NCI-H526 treated with DMSO at 0.1 percent for 48 hours (cell line): ENCODE results near the gene WDR20.
"Not testable (repeated sequence)": the region's sequence is repeated elsewhere in the genome, so short reads cannot be mapped to it uniquely, and the experiment has no call there.

Experiments used
- DNase-seq: peaks from one replicate; lab custom pipeline; 2025; lab: John Stamatoyannopoulos, UW

The WDR20 gene

GRCh38 chr14:102238766-102239165 lies 99.1 kb downstream of the WDR20 start:
- no peak for DNase-seq

DNA sequence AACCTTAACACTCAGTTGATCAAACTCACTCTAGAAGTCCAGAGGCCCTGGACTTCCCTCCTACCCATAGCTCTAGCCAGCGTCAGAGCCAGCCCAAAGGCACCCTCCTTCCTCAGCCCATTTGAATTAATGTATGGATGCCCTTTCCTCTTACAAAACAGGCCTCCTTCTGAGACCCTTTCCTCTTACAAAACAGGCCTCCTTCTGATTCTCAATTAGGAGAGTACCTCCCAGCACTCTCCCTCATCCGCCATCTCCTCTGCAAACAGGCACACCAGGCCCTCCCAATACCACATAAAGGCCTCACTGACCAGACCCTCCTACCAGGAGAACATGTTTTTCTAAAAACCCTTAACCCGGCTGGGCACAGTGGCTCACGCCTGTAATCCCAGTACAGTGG lies 99.5 kb downstream of the WDR20 start:
- DNase-seq = no peak

- DNase-seq = not testable (repeated sequence)
These were observed 100.8 kb downstream of the WDR20 start for GRCh38 chr14:102240481-102240880.

DNA sequence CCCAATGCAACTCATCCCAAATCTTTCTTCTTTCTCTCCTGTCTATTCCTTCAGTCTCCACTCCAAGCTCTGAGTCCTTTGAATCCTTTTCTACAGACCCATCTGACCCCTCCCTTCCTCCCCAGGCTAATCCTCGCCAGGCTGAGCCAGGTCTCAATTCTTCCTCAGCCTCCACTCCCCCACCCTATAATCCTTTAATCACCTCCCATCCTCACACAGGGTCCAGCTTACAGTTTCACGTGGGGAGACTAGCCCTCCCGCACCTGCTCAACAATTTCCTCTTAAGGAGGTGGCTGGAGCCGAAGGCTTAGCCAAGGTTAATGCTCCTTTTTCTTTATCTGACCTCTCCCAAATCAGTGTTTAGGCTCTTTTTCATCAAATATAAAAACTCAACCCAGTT lies 101.5 kb downstream of the WDR20 start:
- no peak for DNase-seq

- DNase-seq = not testable (repeated sequence)
These were observed 104.1 kb downstream of the WDR20 start for GRCh38 chr14:102243795-102244194.

- DNase-seq = no peak
These were observed 106.4 kb downstream of the WDR20 start for GRCh38 chr14:102246071-102246470.

- DNase-seq = no peak
These were observed 108.4 kb downstream of the WDR20 start for GRCh38 chr14:102248121-102248520.

GRCh38 chr14:102249041-102249440 lies 109.3 kb downstream of the WDR20 start:
- DNase-seq = no peak

- DNase-seq = no peak
These were observed 110.3 kb downstream of the WDR20 start for GRCh38 chr14:102249981-102250380.

GRCh38 chr14:102250636-102251035 lies 110.9 kb downstream of the WDR20 start:
- no peak for DNase-seq

GRCh38 chr14:102251161-102251560 lies 111.5 kb downstream of the WDR20 start:
- DNase-seq = no peak

GRCh38 chr14:102252834-102253801 lies 113.4 kb downstream of the WDR20 start:
- no peak for DNase-seq

DNA sequence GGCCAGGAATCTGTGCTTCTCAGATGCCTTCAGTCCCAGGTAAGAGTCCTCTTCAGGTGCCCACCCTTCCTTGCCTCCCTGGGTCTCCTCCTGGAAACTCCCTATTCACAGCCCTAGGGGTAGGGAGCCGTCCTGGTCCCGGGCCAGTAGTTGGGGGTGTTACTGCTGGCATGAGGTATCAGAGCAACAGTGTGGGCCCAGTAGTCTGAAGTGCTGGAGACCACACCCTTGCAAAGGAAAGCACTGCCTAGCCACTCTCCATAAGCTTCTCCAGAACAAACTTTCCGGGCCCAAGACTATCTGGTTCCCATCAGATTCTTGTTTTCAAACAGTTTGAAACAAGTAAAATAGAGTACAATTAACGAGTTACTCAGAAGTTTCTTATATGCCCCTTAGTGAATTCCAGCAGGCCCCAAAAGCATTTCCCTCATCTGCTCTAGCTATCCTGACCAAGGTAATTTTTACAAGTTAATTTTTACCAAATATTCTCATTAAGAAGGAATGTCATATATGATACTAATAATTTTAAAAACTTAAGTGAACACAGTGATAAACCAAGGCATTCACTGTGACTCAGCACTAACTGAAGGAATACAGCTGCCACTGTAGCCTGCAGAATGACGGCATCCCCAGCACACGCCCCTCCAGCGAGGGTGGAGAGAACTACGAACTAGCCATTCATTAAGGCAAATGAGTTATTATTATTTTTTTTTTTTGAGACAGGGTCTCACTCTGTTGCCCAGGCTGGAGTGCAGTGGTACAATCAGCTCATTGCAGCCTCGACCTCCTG lies 115.9 kb downstream of the WDR20 start:
- no peak for DNase-seq

- DNase-seq = no peak
These were observed 117.0 kb downstream of the WDR20 start for GRCh38 chr14:102256716-102257115.

DNA sequence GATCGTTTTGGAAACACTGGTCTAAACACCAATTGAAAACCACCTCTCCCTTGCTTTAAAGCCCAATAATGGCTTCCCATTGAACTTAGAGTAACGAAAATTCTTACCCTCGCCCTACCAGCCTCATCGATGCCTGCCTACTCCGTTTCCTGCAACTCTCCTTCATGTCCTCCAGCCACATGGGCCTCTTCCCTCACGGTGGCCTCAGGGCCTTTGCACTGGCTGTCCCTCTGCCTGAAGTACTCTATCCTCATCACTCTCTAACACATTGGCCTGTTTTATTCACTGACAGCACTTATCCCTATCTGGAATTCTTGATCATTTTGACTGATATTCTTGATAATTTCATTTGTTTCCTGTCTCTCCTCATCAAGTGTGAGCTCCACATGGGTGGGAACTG lies 118.4 kb downstream of the WDR20 start:
- DNase-seq = no peak
